HepG2 (cell line): ENCODE results near the gene CLDND2. TPM values are rescaled to one million over a fixed set of nuclear protein-coding genes. Genes with fewer than 3 reads are reported as not detected.

Experiments
- BRD4 ChIP-seq: sonication (generic); formaldehyde crosslinking; IDR thresholded peaks from 2 replicates; pipeline ENCODE4 v1.4.0; 2020; ENCODE audit warnings: missing genetic modification reagents
- CENPT ChIP-seq: sonication (generic); formaldehyde crosslinking; IDR thresholded peaks from 2 replicates; pipeline ENCODE4 v1.8.0; 2022; ENCODE audit warnings: low read depth, mild to moderate bottlenecking, moderate library complexity, missing genetic modification reagents
- CREB3 ChIP-seq: sonication (generic); formaldehyde crosslinking; IDR thresholded peaks from 2 replicates; pipeline ENCODE4 v1.5.0; 2020; ENCODE audit warnings: missing genetic modification reagents
- FOSL2 ChIP-seq: sonication (generic); formaldehyde crosslinking; IDR thresholded peaks from 2 replicates; pipeline ENCODE4 v1.4.0; 2020; ENCODE audit warnings: missing genetic modification reagents
- ISX ChIP-seq: sonication (generic); formaldehyde crosslinking; conservative IDR thresholded peaks from 2 replicates; pipeline ENCODE4 v1.5.0; 2020; ENCODE audit warnings: missing genetic modification reagents
- KDM5B ChIP-seq: sonication (generic); formaldehyde crosslinking; IDR thresholded peaks from 2 replicates; pipeline ENCODE4 v1.4.0; 2020; ENCODE audit warnings: missing genetic modification reagents, mild to moderate bottlenecking, borderline replicate concordance
- MAFF ChIP-seq: IDR thresholded peaks from 2 replicates; pipeline ENCODE4 v1.6.1; 2011; ENCODE audit warnings: low read depth, low read length, improper control_type of control experiment
- NCOA5 ChIP-seq: sonication (generic); formaldehyde crosslinking; IDR thresholded peaks from 2 replicates; pipeline ENCODE4 v1.4.0; 2020; ENCODE audit warnings: missing genetic modification reagents
- NONO ChIP-seq, 2 experiments: fragments of 450-650 bp in 1 of 2; sonication (generic) in 1 of 2; formaldehyde crosslinking in 1 of 2; IDR thresholded peaks in 1 of 2; conservative IDR thresholded peaks in 1 of 2; 2 replicates each; pipeline versions ENCODE4 v1.6.1 to v1.8.0; 2017 to 2022; ENCODE audit warnings: mild to moderate bottlenecking in 1 of 2, missing genetic modification reagents in 1 of 2, moderate library complexity in 1 of 2
- NR0B2 ChIP-seq: sonication (generic); formaldehyde crosslinking; IDR thresholded peaks from 2 replicates; pipeline ENCODE4 v1.4.0; 2020; ENCODE audit warnings: mild to moderate bottlenecking, missing genetic modification reagents
- PITX1 ChIP-seq: sonication (generic); formaldehyde crosslinking; IDR thresholded peaks from 2 replicates; pipeline ENCODE4 v1.5.1; 2020; ENCODE audit warnings: mild to moderate bottlenecking, missing genetic modification reagents
- TGIF2 ChIP-seq: IDR thresholded peaks from 2 replicates; pipeline ENCODE4 v1.6.1; 2016; ENCODE audit warnings: control low read depth, missing compliant biosample characterization
- THRA ChIP-seq: sonication (generic); formaldehyde crosslinking; IDR thresholded peaks from 2 replicates; pipeline ENCODE4 v1.4.0; 2020; ENCODE audit warnings: missing genetic modification reagents, borderline replicate concordance
- ZBTB40 ChIP-seq, 2 experiments: fragments of 450-650 bp in 1 of 2; sonication (generic) in 1 of 2; formaldehyde crosslinking in 1 of 2; IDR thresholded peaks; 2 replicates each; pipeline versions ENCODE4 v1.6.1 to v1.8.0; 2016 to 2022; ENCODE audit warnings: antibody characterized with exemption in 1 of 2, mild to moderate bottlenecking in 1 of 2, missing genetic modification reagents in 1 of 2
- ZNF34 ChIP-seq: sonication (generic); formaldehyde crosslinking; IDR thresholded peaks from 2 replicates; pipeline ENCODE4 v1.4.0; 2020; ENCODE audit warnings: mild to moderate bottlenecking, missing genetic modification reagents, borderline replicate concordance
- ZSCAN9 ChIP-seq: IDR thresholded peaks from 2 replicates; pipeline ENCODE4 v1.6.1; 2016; ENCODE audit warnings: borderline replicate concordance
- polyA plus RNA-seq, 8 experiments: library from polyadenylated mRNA; depleted of rRNA in 3 of 8; stranded (reverse) in 7 of 8; unstranded in 1 of 8; fragments of >200 nt; fragmentation: Illumina TruSeq in 4 of 8; extraction: Trizol in 4 of 8; gene quantifications; 2 replicates each; pipeline versions ENCODE4 v1.2.1 to v1.2.3, GENCODE V29; 2011 to 2016; ENCODE audit warnings: low read depth in 4 of 8, missing spikeins in 1 of 8, mixed read lengths in 1 of 8; ENCODE audit not compliant: insufficient read depth in 1 of 8
- total RNA-seq, 5 experiments: library from RNA; depleted of rRNA; stranded (reverse); fragments of >200 nt; fragmentation: Illumina TruSeq; extraction: Trizol; gene quantifications; 2 replicates each; pipeline ENCODE4 v1.2.3, GENCODE V29; 2016; ENCODE audit warnings: low read depth in 1 of 5

CLDND2 gene
- total and polyA plus RNA-seq, 2 of the 13 experiments (the other 11 are each of a cell fraction or from before 2014, with no cell fraction given): 0.84 to 1.8 TPM

GRCh38 chr19:51354103-51354741 lies 14.6 kb downstream of the CLDND2 start (continued):
- TF ChIP-seq ZBTB40 (IDR thresholded peaks at IDR 0.05) (no peak), ZBTB40 (CRISPR knock-in tag; IDR thresholded peaks at IDR 0.05) (peak; percentile 10; the same call in 1 of the 2 replicates), NONO (IDR thresholded peaks at IDR 0.05) (no peak), NONO (CRISPR knock-in tag; conservative IDR thresholded peaks at IDR 0.05) (peak; percentile 49; the same call in 1 of the 2 replicates), PITX1 (CRISPR knock-in tag) (no peak), ZNF34 (CRISPR knock-in tag) (no peak), FOSL2 (CRISPR knock-in tag) (peak; percentile 30; the same call in 1 of the 2 replicates), NCOA5 (CRISPR knock-in tag) (no peak), ISX (CRISPR knock-in tag) (no peak), MAFF (no peak), ZSCAN9 (no peak), TGIF2 (CRISPR knock-in tag) (peak; percentile 94; the same call in 1 of the 2 replicates), KDM5B (CRISPR knock-in tag) (peak; percentile 73; the same call in 1 of the 2 replicates), THRA (CRISPR knock-in tag) (peak; percentile 85), CREB3 (no peak), BRD4 (peak; percentile 71), CENPT (CRISPR knock-in tag) (0 out of 2 replicates have a peak, but pooled peaks have one; percentile 25), NR0B2 (CRISPR knock-in tag) (peak; percentile 78; the same call in 1 of the 2 replicates)
